T-helper 2 cell treated with Interferon-gamma antibody and Interleukin-4, amounts not matched to agents 5 μg/mL and 100 μg/mL, for 36 hours (primary cell): ENCODE data around the gene THADA.

Source experiments
- DNase-seq: peaks from one replicate; pipeline ENCODE4 v3.0.0; 2021; ENCODE audit warnings: low spot score
- H3K27ac Mint-ChIP-seq: one replicate; pipeline ENCODE4 v1.8.0; 2021; ENCODE audit warnings: mild to moderate bottlenecking, mixed read lengths
- H3K27me3 Mint-ChIP-seq: one replicate; pipeline ENCODE4 v1.8.0; 2021; ENCODE audit warnings: low read depth, mixed read lengths
- H3K36me3 Mint-ChIP-seq: one replicate; pipeline ENCODE4 v1.8.0; 2021; ENCODE audit warnings: low read depth, mixed read lengths
- H3K4me1 Mint-ChIP-seq: one replicate; pipeline ENCODE4 v1.8.0; 2021; ENCODE audit warnings: low read depth, mixed read lengths
- H3K4me3 Mint-ChIP-seq: one replicate; pipeline ENCODE4 v1.8.0; 2022; ENCODE audit warnings: mild to moderate bottlenecking, moderate library complexity, mixed read lengths
- H3K9me3 Mint-ChIP-seq: one replicate; pipeline ENCODE4 v1.8.0; 2021; ENCODE audit warnings: mixed read lengths

The THADA gene

GRCh38 chr2:43340945-43341356 lies 254.9 kb downstream of the THADA start:
- Mint-ChIP-seq H3K9me3 (no peaks in the 10 kb centered on the region), H3K27me3 (no peaks in the 10 kb centered on the region), H3K27ac (no peak overlapping the region), H3K36me3 (peaks cover 8% of the 10 kb centered on the region), H3K4me1 (peaks cover 8% of the 10 kb centered on the region), H3K4me3 (no peak overlapping the region)
- DNase-seq: no peak

GRCh38 chr2:43340066-43340465 lies 255.8 kb downstream of the THADA start:
- Mint-ChIP-seq H3K36me3 (peaks cover 10% of the 10 kb centered on the region), H3K9me3 (no peaks in the 10 kb centered on the region), H3K27ac (no peak overlapping the region), H3K27me3 (no peaks in the 10 kb centered on the region), H3K4me1 (peaks cover 7% of the 10 kb centered on the region), H3K4me3 (no peak overlapping the region)
- DNase-seq: no peak

GRCh38 chr2:43333656-43334144 lies 262.1 kb downstream of the THADA start:
- peaks cover 2% of the 10 kb centered on the region for H3K4me1 Mint-ChIP-seq
- H3K9me3 Mint-ChIP-seq: no peaks in the 10 kb centered on the region
- no peak for DNase-seq
- H3K36me3 Mint-ChIP-seq: peaks cover 9% of the 10 kb centered on the region
- H3K27ac Mint-ChIP-seq: no peak overlapping the region
- no peak overlapping the region for H3K4me3 Mint-ChIP-seq
- H3K27me3 Mint-ChIP-seq: no peaks in the 10 kb centered on the region

- Mint-ChIP-seq H3K9me3 (no peaks in the 10 kb centered on the region), H3K27me3 (no peaks in the 10 kb centered on the region), H3K27ac (no peak overlapping the region), H3K4me1 (peaks cover 2% of the 10 kb centered on the region), H3K36me3 (peaks cover 5% of the 10 kb centered on the region), H3K4me3 (no peak overlapping the region)
- no peak for DNase-seq
Measured at GRCh38 chr2:43333101-43333655, 262.7 kb downstream of the THADA start.

GRCh38 chr2:43332653-43333052 lies 263.2 kb downstream of the THADA start:
- H3K4me3 Mint-ChIP-seq: no peak overlapping the region
- no peak overlapping the region for H3K27ac Mint-ChIP-seq

GRCh38 chr2:43331422-43331821 lies 264.4 kb downstream of the THADA start:
- Mint-ChIP-seq H3K9me3 (no peaks in the 10 kb centered on the region), H3K4me3 (no peak overlapping the region), H3K4me1 (peaks cover 2% of the 10 kb centered on the region), H3K36me3 (peaks cover 3% of the 10 kb centered on the region), H3K27ac (no peak overlapping the region), H3K27me3 (no peaks in the 10 kb centered on the region)
- DNase-seq: no peak

More at GRCh38 chr2:43332653-43333052, 263.2 kb downstream of the THADA start:
- Mint-ChIP-seq H3K4me1 (peaks cover 2% of the 10 kb centered on the region), H3K27me3 (no peaks in the 10 kb centered on the region), H3K36me3 (peaks cover 5% of the 10 kb centered on the region), H3K9me3 (no peaks in the 10 kb centered on the region)
- no peak for DNase-seq

GRCh38 chr2:43329637-43330036 lies 266.2 kb downstream of the THADA start:
- peaks cover 4% of the 10 kb centered on the region for H3K36me3 Mint-ChIP-seq
- H3K9me3 Mint-ChIP-seq: no peaks in the 10 kb centered on the region
- DNase-seq: no peak
- no peak overlapping the region for H3K27ac Mint-ChIP-seq
- H3K4me3 Mint-ChIP-seq: no peak overlapping the region
- H3K27me3 Mint-ChIP-seq: no peaks in the 10 kb centered on the region
- peaks cover 4% of the 10 kb centered on the region for H3K4me1 Mint-ChIP-seq

GRCh38 chr2:43328832-43329231 lies 267.0 kb downstream of the THADA start:
- no peak overlapping the region for H3K27ac Mint-ChIP-seq
- no peaks in the 10 kb centered on the region for H3K27me3 Mint-ChIP-seq
- H3K9me3 Mint-ChIP-seq: no peaks in the 10 kb centered on the region
- H3K4me1 Mint-ChIP-seq: peaks cover 4% of the 10 kb centered on the region
- H3K36me3 Mint-ChIP-seq: peaks cover 4% of the 10 kb centered on the region
- H3K4me3 Mint-ChIP-seq: no peak overlapping the region
- DNase-seq: no peak

GRCh38 chr2:43328133-43328532 lies 267.7 kb downstream of the THADA start:
- Mint-ChIP-seq H3K4me3 (no peak overlapping the region), H3K27ac (no peak overlapping the region), H3K27me3 (no peaks in the 10 kb centered on the region), H3K4me1 (peaks cover 3% of the 10 kb centered on the region), H3K36me3 (peaks cover 7% of the 10 kb centered on the region), H3K9me3 (no peaks in the 10 kb centered on the region)
- no peak for DNase-seq

GRCh38 chr2:43327119-43327518 lies 268.7 kb downstream of the THADA start:
- no peak for DNase-seq
- no peaks in the 10 kb centered on the region for H3K9me3 Mint-ChIP-seq
- no peak overlapping the region for H3K27ac Mint-ChIP-seq
- no peak overlapping the region for H3K4me3 Mint-ChIP-seq
- H3K27me3 Mint-ChIP-seq: no peaks in the 10 kb centered on the region
- peaks cover 3% of the 10 kb centered on the region for H3K4me1 Mint-ChIP-seq
- peaks cover 6% of the 10 kb centered on the region for H3K36me3 Mint-ChIP-seq

- H3K9me3 Mint-ChIP-seq: no peaks in the 10 kb centered on the region
- H3K36me3 Mint-ChIP-seq: peaks cover 9% of the 10 kb centered on the region
- no peak overlapping the region for H3K4me3 Mint-ChIP-seq
- peaks cover 3% of the 10 kb centered on the region for H3K4me1 Mint-ChIP-seq
- no peaks in the 10 kb centered on the region for H3K27me3 Mint-ChIP-seq
- H3K27ac Mint-ChIP-seq: peak overlapping the region; percentile 12
- no peak for DNase-seq
Measured at GRCh38 chr2:43326101-43326825, 269.6 kb downstream of the THADA start.

GRCh38 chr2:43325107-43325811 lies 270.6 kb downstream of the THADA start:
- Mint-ChIP-seq H3K27me3 (no peaks in the 10 kb centered on the region), H3K36me3 (peaks cover 9% of the 10 kb centered on the region), H3K4me1 (peaks cover 3% of the 10 kb centered on the region), H3K9me3 (no peaks in the 10 kb centered on the region), H3K4me3 (no peak overlapping the region), H3K27ac (no peak overlapping the region)
- DNase-seq: no peak

- Mint-ChIP-seq H3K9me3 (no peaks in the 10 kb centered on the region), H3K4me1 (peaks cover 3% of the 10 kb centered on the region), H3K27ac (no peak overlapping the region), H3K36me3 (peaks cover 9% of the 10 kb centered on the region), H3K4me3 (no peak overlapping the region), H3K27me3 (no peaks in the 10 kb centered on the region)
- DNase-seq: no peak
Measured at GRCh38 chr2:43324259-43325106, 271.4 kb downstream of the THADA start.
